Neural crest cell (in vitro differentiated cells): ENCODE results near the gene PLEKHF1. TPM values are rescaled to one million over a fixed set of nuclear protein-coding genes. Genes with fewer than 3 reads are reported as not detected.
A peak's percentile ranks its signal among the peaks of the same experiment; 100 is the strongest.

Experiments
- DNase-seq: peaks from one replicate; pipeline ENCODE4 v3.0.0; 2021; ENCODE audit warnings: low read depth, mixed read lengths, low spot score
- H3K27ac Mint-ChIP-seq: one replicate; pipeline ENCODE4 v1.8.0; 2021; ENCODE audit warnings: mild to moderate bottlenecking, mixed read lengths; ENCODE audit not compliant: unreplicated experiment
- H3K27me3 Mint-ChIP-seq: 2 replicates; pipeline ENCODE4 v1.8.0; 2021; ENCODE audit warnings: low read depth, mild to moderate bottlenecking, mixed read lengths
- H3K36me3 Mint-ChIP-seq: 2 replicates; pipeline ENCODE4 v1.8.0; 2021; ENCODE audit warnings: low read depth, mild to moderate bottlenecking, mixed read lengths
- H3K4me1 Mint-ChIP-seq: 2 replicates; pipeline ENCODE4 v1.8.0; 2021; ENCODE audit warnings: mixed read lengths
- H3K4me3 Mint-ChIP-seq: one replicate; pipeline ENCODE4 v1.8.0; 2021; ENCODE audit warnings: mild to moderate bottlenecking, mixed read lengths
- H3K9me3 Mint-ChIP-seq: 2 replicates; pipeline ENCODE4 v1.8.0; 2021; ENCODE audit warnings: mixed read lengths
- CTCF ChIP-seq: fragments of 200-600 bp; sonication (generic); conservative IDR thresholded peaks from 2 replicates; pipeline ENCODE4 v1.5.0; 2021; ENCODE audit warnings: antibody characterized with exemption, mild to moderate bottlenecking
- long read RNA-seq: library from polyadenylated mRNA; unstranded; transcript quantifications from one replicate; pipeline ENCODE4 v2.0.0, GENCODE V29; 2020
- total RNA-seq: library from RNA; stranded (reverse); gene quantifications from 2 replicates; pipeline ENCODE4 v1.2.1, GENCODE V29; 2021

The PLEKHF1 gene
- 1.2 TPM in 2 replicates for total RNA-seq
- long read RNA-seq, partial matches to known transcripts = 0 of 1 reads
- long read RNA-seq, other reads (novel, unspliced or antisense) = 1 of 1 reads

- TF ChIP-seq CTCF = no peak
- Mint-ChIP-seq H3K36me3 (no peaks in the 10 kb centered on the region), H3K4me3 (peak within 1 kb of the TSS; percentile 80), H3K9me3 (no peaks in the 10 kb centered on the region), H3K27me3 (peaks cover 47% of the 10 kb centered on the region), H3K27ac (no peak within 1 kb of the TSS), H3K4me1 (peaks cover 14% of the 10 kb centered on the region)
- peak; percentile 83 for DNase-seq
Observed at GRCh38 chr19:29665215-29665825, at the start of gene PLEKHF1. TSS of gene PLEKHF1 (plus strand) at chr19:29665461. CDS start at chr19:29673840, 8,379 bp downstream.

- Mint-ChIP-seq H3K27me3 (peaks cover 4% of the 10 kb centered on the region), H3K36me3 (no peaks in the 10 kb centered on the region), H3K4me3 (no peak overlapping the region), H3K27ac (no peak overlapping the region), H3K9me3 (no peaks in the 10 kb centered on the region), H3K4me1 (peaks cover under 1% of the 10 kb centered on the region)
- DNase-seq = no peak
- no peak for TF ChIP-seq CTCF
Observed at GRCh38 chr19:29615891-29616425, 49.3 kb upstream of the PLEKHF1 start.

GRCh38 chr19:29616541-29616940 lies 48.7 kb upstream of the PLEKHF1 start:
- peaks cover 9% of the 10 kb centered on the region for H3K27me3 Mint-ChIP-seq
- TF ChIP-seq CTCF = no peak
- H3K36me3 Mint-ChIP-seq = no peaks in the 10 kb centered on the region
- H3K9me3 Mint-ChIP-seq = no peaks in the 10 kb centered on the region
- H3K4me1 Mint-ChIP-seq = no peaks in the 10 kb centered on the region
- H3K4me3 Mint-ChIP-seq = no peak overlapping the region
- H3K27ac Mint-ChIP-seq = no peak overlapping the region
- DNase-seq = no peak

GRCh38 chr19:29617366-29618266 lies 47.6 kb upstream of the PLEKHF1 start:
- no peak overlapping the region for H3K4me3 Mint-ChIP-seq
- peaks cover 9% of the 10 kb centered on the region for H3K27me3 Mint-ChIP-seq
- H3K27ac Mint-ChIP-seq = no peak overlapping the region
- no peaks in the 10 kb centered on the region for H3K9me3 Mint-ChIP-seq
- TF ChIP-seq CTCF = no peak
- DNase-seq = no peak
- no peaks in the 10 kb centered on the region for H3K36me3 Mint-ChIP-seq
- no peaks in the 10 kb centered on the region for H3K4me1 Mint-ChIP-seq

- TF ChIP-seq CTCF = no peak
- Mint-ChIP-seq H3K4me1 (no peaks in the 10 kb centered on the region), H3K4me3 (no peak overlapping the region), H3K9me3 (no peaks in the 10 kb centered on the region), H3K27me3 (peaks cover 9% of the 10 kb centered on the region), H3K36me3 (no peaks in the 10 kb centered on the region), H3K27ac (no peak overlapping the region)
- no peak for DNase-seq
Observed at GRCh38 chr19:29618434-29618833, 46.8 kb upstream of the PLEKHF1 start.
